Bronchial epithelial cell (primary cell): ENCODE data around the gene METAP1D. TPM values are rescaled to one million over a fixed set of nuclear protein-coding genes. Genes with fewer than 3 reads are reported as not detected.

Experiments
- DNase-seq: peaks from one replicate; pipeline ENCODE4 v3.0.0-alpha.2; 2010; ENCODE audit warnings: low read depth
- FAIRE-seq: peaks from 2 replicates; lab custom pipeline; 2011; peaks lifted over from hg19 to GRCh38; lab: Jason Lieb, UNC
- H3K27me3 ChIP-seq: 2 replicates; pipeline ENCODE4 v1.5.1; 2011; ENCODE audit warnings: low read length; ENCODE audit not compliant: control insufficient read depth, insufficient read depth
- H3K36me3 ChIP-seq: 2 replicates; pipeline ENCODE4 v1.5.1; 2011; ENCODE audit warnings: low read length; ENCODE audit not compliant: control insufficient read depth, insufficient read depth
- H3K4me3 ChIP-seq: 2 replicates; pipeline ENCODE4 v1.5.1; 2011; ENCODE audit warnings: mild to moderate bottlenecking, low read depth, low read length, control low read depth
- CTCF ChIP-seq: IDR thresholded peaks from 2 replicates; pipeline ENCODE4 v1.5.1; 2011; ENCODE audit warnings: mild to moderate bottlenecking, moderate library complexity, low read length, control low read depth, inconsistent platforms; ENCODE audit not compliant: insufficient read depth, severe bottlenecking
- total RNA-seq: library from RNA; depleted of rRNA; stranded (reverse); fragments of >200 nt; gene quantifications from 2 replicates; pipeline ENCODE4 v1.2.1, GENCODE V29; 2014

METAP1D gene
- total RNA-seq, 1 donor from 2014 or later: 2.6 TPM

- peak; percentile 74 for DNase-seq
- Histone ChIP-seq H3K4me3 (peak overlapping the region; percentile 49), H3K36me3 (no peaks in the 10 kb centered on the region), H3K27me3 (peaks cover 36% of the 10 kb centered on the region)
- TF ChIP-seq CTCF: no peak
- FAIRE-seq: no peak
Measured at GRCh38 chr2:172095146-172095904, 95.6 kb downstream of the METAP1D start.

- no peak for DNase-seq
- FAIRE-seq: no peak
- H3K4me3 ChIP-seq: peak overlapping the region; percentile 49
- TF ChIP-seq CTCF: peak; percentile 25
- H3K27me3 ChIP-seq: peaks cover 36% of the 10 kb centered on the region
- no peaks in the 10 kb centered on the region for H3K36me3 ChIP-seq
Measured at GRCh38 chr2:172095905-172096625, 96.3 kb downstream of the METAP1D start.

- no peaks in the 10 kb centered on the region for H3K36me3 ChIP-seq
- FAIRE-seq: no peak
- DNase-seq: peak; percentile 87
- peaks cover 40% of the 10 kb centered on the region for H3K27me3 ChIP-seq
- H3K4me3 ChIP-seq: peak overlapping the region; percentile 41
- no peak for TF ChIP-seq CTCF
Measured at GRCh38 chr2:172096626-172097547, 97.1 kb downstream of the METAP1D start.

- Histone ChIP-seq H3K36me3 (no peaks in the 10 kb centered on the region), H3K4me3 (no peak overlapping the region), H3K27me3 (peaks cover 36% of the 10 kb centered on the region)
- TF ChIP-seq CTCF: no peak
- DNase-seq: no peak
- no peak for FAIRE-seq
Measured at GRCh38 chr2:172097557-172098131, 97.9 kb downstream of the METAP1D start.

GRCh38 chr2:172098287-172098649 is 98.5 kb downstream of the METAP1D start:
- TF ChIP-seq CTCF: no peak
- H3K27me3 ChIP-seq: peaks cover 30% of the 10 kb centered on the region
- no peaks in the 10 kb centered on the region for H3K36me3 ChIP-seq
- DNase-seq: no peak
- FAIRE-seq: no peak
- H3K4me3 ChIP-seq: no peak overlapping the region
